SH-SY5Y (cell line): ENCODE measurements around the gene TAAR2.

Experiments used
- GATA2 ChIP-seq: IDR thresholded peaks from 2 replicates; pipeline ENCODE4 v1.6.1; 2011; ENCODE audit warnings: mild to moderate bottlenecking, low read depth, low read length
- GATA3 ChIP-seq: IDR thresholded peaks from 2 replicates; pipeline ENCODE4 v1.6.1; 2011; ENCODE audit warnings: low read depth, mild to moderate bottlenecking, low read length, moderate library complexity

The TAAR2 gene

GRCh38 chr6:132570221-132570777 is 53.8 kb downstream of the TAAR2 start, which contains the start of gene TAAR6:
Gene TAAR6, plus strand, starts transcription at chr6:132570322. Its CDS starts 0 bp downstream, at chr6:132570322.
- TF ChIP-seq GATA3 (no peak), GATA2 (no peak)

- no peak for TF ChIP-seq GATA2
- TF ChIP-seq GATA3, result no peak
Observed at GRCh38 chr6:132569170-132569569, 54.9 kb downstream of the TAAR2 start.

GRCh38 chr6:132568611-132569010 is 55.5 kb downstream of the TAAR2 start:
- TF ChIP-seq GATA3, result no peak
- TF ChIP-seq GATA2, result no peak

GRCh38 chr6:132567566-132567965 is 56.5 kb downstream of the TAAR2 start:
- TF ChIP-seq GATA3, result no peak
- TF ChIP-seq GATA2, result no peak
